CD14-positive monocyte (primary cell): ENCODE results near the gene CTSV. TPM values are rescaled to one million over a fixed set of nuclear protein-coding genes. Genes with fewer than 3 reads are reported as not detected.
A peak's percentile ranks its signal among the peaks of the same experiment; 100 is the strongest.
"Not testable (repeated sequence)": the region's sequence is repeated elsewhere in the genome, so short reads cannot be mapped to it uniquely, and the experiment has no call there.

Experiments
- DNase-seq, 3 donors: peaks; one replicate each; pipeline ENCODE4 v3.0.0-alpha.2; 2011 to 2022
- H2AFZ ChIP-seq: 2 replicates; pipeline ENCODE4 v1.6.0; 2012; ENCODE audit warnings: mild to moderate bottlenecking, low read depth, low read length, inconsistent platforms; ENCODE audit not compliant: insufficient read depth, poor library complexity, severe bottlenecking
- H3K27ac ChIP-seq, 2 donors: 1 replicate in 1 of 2; 2 replicates in 1 of 2; pipeline ENCODE4 v1.5.1; 2012 to 2013; ENCODE audit warnings: low read length in 2 of 2, control low read depth in 1 of 2, inconsistent platforms in 1 of 2, low read depth in 1 of 2, mild to moderate bottlenecking in 1 of 2
- H3K27me3 ChIP-seq, 2 donors: one replicate each; pipeline versions ENCODE4 v1.6.0 to v1.6.1; 2011 to 2013; ENCODE audit warnings: low read length in 2 of 2; ENCODE audit not compliant: control insufficient read depth in 2 of 2, insufficient read depth in 2 of 2
- H3K36me3 ChIP-seq, 2 donors: replicated peaks in 1 of 2; 1 replicate in 1 of 2; 2 replicates in 1 of 2; pipeline versions ENCODE4 v1.5.1 to v1.6.1; 2012 to 2013; ENCODE audit warnings: low read length in 2 of 2, control low read depth in 1 of 2, inconsistent platforms in 1 of 2, mild to moderate bottlenecking in 1 of 2; ENCODE audit not compliant: insufficient read depth in 2 of 2, control insufficient read depth in 1 of 2
- H3K4me1 ChIP-seq, 2 donors: 1 replicate in 1 of 2; 2 replicates in 1 of 2; pipeline versions ENCODE4 v1.5.1 to v1.6.1; 2012 to 2013; ENCODE audit warnings: low read length in 2 of 2, control low read depth in 1 of 2, inconsistent platforms in 1 of 2, mild to moderate bottlenecking in 1 of 2, moderate library complexity in 1 of 2; ENCODE audit not compliant: insufficient read depth in 2 of 2, control insufficient read depth in 1 of 2
- H3K4me2 ChIP-seq: replicated peaks from 2 replicates; pipeline ENCODE3; 2012; ENCODE audit warnings: low read length, moderate library complexity, mild to moderate bottlenecking; ENCODE audit not compliant: poor library complexity, severe bottlenecking; ENCODE audit errors: extremely low read depth
- H3K4me3 ChIP-seq, 3 experiments: fragments of 200-600 bp in 1 of 3; sonication (generic) in 1 of 3; replicated peaks in 1 of 3; 1 replicate in 2 of 3; 2 replicates in 1 of 3; pipeline ENCODE4 v1.5.1; 2011 to 2013; ENCODE audit warnings: low read length in 3 of 3, mild to moderate bottlenecking in 3 of 3, control low read depth in 2 of 3, low read depth in 2 of 3, inconsistent platforms in 1 of 3, moderate library complexity in 1 of 3
- H3K79me2 ChIP-seq: 2 replicates; pipeline ENCODE4 v1.6.0; 2012; ENCODE audit warnings: mild to moderate bottlenecking, control low read depth, inconsistent platforms, low read length, moderate library complexity; ENCODE audit not compliant: insufficient read depth
- H3K9ac ChIP-seq: 2 replicates; pipeline ENCODE4 v1.6.0; 2017; ENCODE audit warnings: low read length, mild to moderate bottlenecking; ENCODE audit not compliant: insufficient read depth, poor library complexity, severe bottlenecking
- H3K9me3 ChIP-seq, 2 donors: replicated peaks in 1 of 2; 1 replicate in 1 of 2; 2 replicates in 1 of 2; pipeline versions ENCODE4 v1.5.1 to v1.6.1; 2012 to 2013; ENCODE audit warnings: low read length in 2 of 2, control low read depth in 1 of 2; ENCODE audit not compliant: control insufficient read depth in 1 of 2, insufficient read depth in 1 of 2
- H4K20me1 ChIP-seq: 2 replicates; pipeline ENCODE4 v1.6.0; 2012; ENCODE audit warnings: mild to moderate bottlenecking, low read length, control low read depth, moderate library complexity; ENCODE audit not compliant: insufficient read depth
- H3K27ac Mint-ChIP-seq, 7 donors: one replicate each; pipeline ENCODE4 v1.8.0; 2020; ENCODE audit warnings: mild to moderate bottlenecking in 7 of 7, mixed read lengths in 7 of 7, moderate library complexity in 6 of 7, inconsistent platforms in 2 of 7
- H3K27me3 Mint-ChIP-seq, 3 donors: one replicate each; pipeline ENCODE4 v1.8.0; 2021 to 2022; ENCODE audit warnings: low read depth in 3 of 3, mild to moderate bottlenecking in 3 of 3, mixed read lengths in 3 of 3, moderate library complexity in 3 of 3, inconsistent platforms in 1 of 3
- H3K36me3 Mint-ChIP-seq, 2 donors: one replicate each; pipeline ENCODE4 v1.8.0; 2020; ENCODE audit warnings: mixed read lengths in 2 of 2, inconsistent platforms in 1 of 2, mild to moderate bottlenecking in 1 of 2
- H3K4me1 Mint-ChIP-seq: one replicate; pipeline ENCODE4 v1.8.0; 2020; ENCODE audit warnings: mild to moderate bottlenecking, mixed read lengths
- H3K4me3 Mint-ChIP-seq, 2 donors: one replicate each; pipeline ENCODE4 v1.8.0; 2020; ENCODE audit warnings: mild to moderate bottlenecking in 2 of 2, mixed read lengths in 2 of 2, moderate library complexity in 1 of 2
- H3K9me3 Mint-ChIP-seq, 7 donors: one replicate each; pipeline ENCODE4 v1.8.0; 2020 to 2022; ENCODE audit warnings: mixed read lengths in 7 of 7, mild to moderate bottlenecking in 6 of 7, moderate library complexity in 6 of 7, inconsistent platforms in 2 of 7
- whole genome bisulfite sequencing: methylation state at CpG from one replicate; pipeline ENCODE4 v1.1.5; 2013; ENCODE audit warnings: missing lambda C conversion rate; ENCODE audit not compliant: insufficient coverage; 5-methylcytosine and 5-hydroxymethylcytosine counted together
- intact Hi-C, 2 donors: fragments of 100-400 bp; cut with micrococcal nuclease; formaldehyde crosslinking; loops; one replicate each; pipeline versions ENCODE4 v1.15.0 to v1.15.1; 2023
- polyA plus RNA-seq, 3 donors: library from polyadenylated mRNA; depleted of rRNA in 1 of 3; unstranded in 2 of 3; stranded (reverse) in 1 of 3; fragments of 300-500 nt in 2 of 3; fragments of >200 nt in 1 of 3; fragmentation: Illumina TruSeq in 2 of 3; gene quantifications; 1 replicate in 2 of 3; 2 replicates in 1 of 3; pipeline ENCODE4 v1.2.3, GENCODE V29; 2012 to 2021

CTSV gene
- polyA plus RNA-seq, 3 donors = 0.04 TPM; not detected in 2

DNA sequence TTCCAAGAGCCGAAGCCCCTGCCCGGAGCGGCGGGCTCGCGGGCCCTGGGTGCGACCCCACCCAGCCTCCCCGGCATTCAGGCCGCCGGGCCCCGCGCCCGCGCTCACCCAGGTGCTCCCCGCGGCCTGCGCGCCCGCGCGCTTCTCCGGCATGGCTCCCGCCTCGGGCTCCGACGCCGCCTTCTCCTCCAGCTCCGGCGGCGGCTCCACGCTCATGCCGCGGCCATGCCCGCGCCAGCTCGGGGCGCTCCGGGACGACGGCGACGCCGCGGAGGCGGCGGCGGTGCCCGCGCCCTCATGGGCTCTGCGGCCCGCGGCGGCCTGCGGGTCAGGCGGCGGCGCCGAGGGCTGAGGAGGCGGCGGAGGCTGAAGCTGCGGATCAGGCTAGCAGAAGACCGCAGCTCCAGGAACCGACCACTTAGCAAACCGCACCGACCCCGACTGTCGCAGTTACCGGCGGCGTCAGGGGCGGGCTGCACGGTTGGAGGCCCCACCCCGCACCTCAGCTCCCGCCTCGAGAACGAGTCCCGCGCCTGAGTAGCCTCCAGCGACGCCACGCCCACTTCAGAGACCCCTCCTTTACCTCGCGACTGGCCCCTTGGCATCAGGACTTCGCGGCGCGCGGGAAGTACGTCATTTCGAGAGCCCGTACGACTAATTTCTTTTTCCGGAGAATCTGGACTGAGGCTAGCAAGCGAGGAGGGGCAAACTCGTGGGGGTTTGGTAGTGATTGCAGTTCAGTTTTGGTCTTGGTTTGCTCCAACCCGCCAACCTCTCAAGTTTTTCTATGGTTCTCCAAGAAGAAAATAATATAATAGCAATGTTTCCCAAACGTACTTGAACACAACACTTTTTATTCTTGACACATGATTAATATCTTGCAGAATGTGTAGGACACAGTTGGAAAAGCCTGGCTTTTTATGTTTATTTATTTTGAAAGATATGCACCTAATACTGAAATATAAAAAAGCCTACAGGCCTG is 25.5 kb downstream of the CTSV start:
- H3K4me3 ChIP-seq = peak overlapping the region; percentile 53 to 74 (median 53)
- peak overlapping the region; percentile 49 for H3K4me2 ChIP-seq
- H3K36me3 ChIP-seq, H4K20me1 ChIP-seq, H3K9me3 Mint-ChIP-seq, intact Hi-C loops, H3K27me3 ChIP-seq, H3K9me3 ChIP-seq, H3K36me3 Mint-ChIP-seq: not testable (repeated sequence)
- H3K79me2 ChIP-seq = peaks cover 26% of the 10 kb centered on the region
- peak overlapping the region; percentile 53 for H3K9ac ChIP-seq
- DNase-seq = peak; percentile 38 to 50 (median 42)
- H3K4me1 ChIP-seq = peaks cover 1 to 12% of the 10 kb centered on the region in 2 donors
- H2AFZ ChIP-seq = peak overlapping the region; percentile 75
- peak overlapping the region; percentile 83 to 93 (median 90) for H3K27ac Mint-ChIP-seq
- peak overlapping the region; percentile 74 to 79 for H3K27ac ChIP-seq
- WGBS = under 1% methylated on average over 66 of the region's 97 CpGs
- peaks cover 6 to 11% (median 6%) of the 10 kb centered on the region in 3 donors for H3K27me3 Mint-ChIP-seq
- peaks cover 14% of the 10 kb centered on the region for H3K4me1 Mint-ChIP-seq
- peak overlapping the region; percentile 81 to 90 for H3K4me3 Mint-ChIP-seq

DNA sequence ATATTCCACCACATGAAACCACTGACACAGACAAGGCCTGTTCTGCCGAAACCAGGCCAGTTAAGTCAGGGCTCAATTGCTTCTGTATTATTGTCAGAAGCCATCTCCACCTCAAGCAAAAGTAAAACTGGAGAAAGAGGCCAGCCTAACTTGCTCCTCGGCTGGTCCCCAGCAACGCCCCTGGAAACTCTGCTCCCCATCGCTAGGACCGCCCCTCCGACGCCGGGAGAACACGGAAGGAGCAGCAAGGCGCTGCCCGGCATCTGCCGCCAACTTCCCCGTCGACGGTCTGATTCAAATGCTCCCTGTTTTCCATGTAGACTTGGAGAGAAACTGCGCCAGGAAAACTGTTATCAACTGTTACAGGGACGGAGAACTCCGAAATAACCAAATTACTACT is 26.3 kb downstream of the CTSV start:
- Mint-ChIP-seq H3K4me1 (peaks cover 18% of the 10 kb centered on the region), H3K4me3 (peak overlapping the region; percentile 81 to 90), H3K27ac (peak overlapping the region; percentile 76 to 92 (median 89))
- H2AFZ ChIP-seq, H3K36me3 Mint-ChIP-seq, H3K9me3 ChIP-seq, H3K27me3 ChIP-seq, intact Hi-C loops, H3K9me3 Mint-ChIP-seq, H3K36me3 ChIP-seq, H3K27me3 Mint-ChIP-seq, H4K20me1 ChIP-seq: not testable (repeated sequence)
- 0% methylated on average over 1 of the region's 18 CpGs for WGBS
- H3K4me3 ChIP-seq = peak overlapping the region; percentile 38 to 74 (median 53)
- peak overlapping the region; percentile 46 to 70 for H3K27ac ChIP-seq
- peaks cover 30% of the 10 kb centered on the region for H3K79me2 ChIP-seq
- peak overlapping the region; percentile 53 for H3K9ac ChIP-seq
- DNase-seq = peak; percentile 12 to 31 (median 20)
- H3K4me1 ChIP-seq = peaks cover 8 to 17% of the 10 kb centered on the region in 2 donors
- peak overlapping the region; percentile 46 for H3K4me2 ChIP-seq

DNA sequence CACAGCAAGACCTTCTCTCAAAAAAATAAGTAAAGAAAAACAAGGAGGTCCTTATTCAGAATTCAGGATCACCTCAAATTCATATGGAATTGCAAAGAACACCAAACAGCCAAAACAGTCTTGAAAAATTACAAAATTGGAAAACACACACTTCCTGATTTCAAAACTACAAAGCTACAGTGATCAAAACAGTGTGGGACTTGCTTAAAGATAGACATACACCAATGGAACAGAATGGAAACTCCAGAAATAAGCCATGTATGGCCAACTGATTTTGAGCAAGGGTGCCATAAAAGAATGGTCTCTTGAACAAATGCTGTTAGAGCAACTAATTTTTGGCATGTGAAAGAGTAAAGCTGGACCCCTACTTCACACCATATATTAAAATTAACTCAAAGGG is 36.7 kb downstream of the CTSV start:
- H3K4me3 ChIP-seq, H3K27me3 Mint-ChIP-seq, H3K27me3 ChIP-seq, H3K4me2 ChIP-seq, H3K9ac ChIP-seq, H3K9me3 Mint-ChIP-seq, intact Hi-C loops, H3K9me3 ChIP-seq, H3K36me3 ChIP-seq, H2AFZ ChIP-seq: not testable (repeated sequence)
- peak in 1 of 3 donors; percentile 26 for DNase-seq
- Histone ChIP-seq H3K27ac (peak overlapping the region in 1 of 2 donors; percentile 8), H3K4me1 (peaks cover 6 to 16% of the 10 kb centered on the region in 2 donors), H3K79me2 (peaks cover 93% of the 10 kb centered on the region), H4K20me1 (peaks cover 48% of the 10 kb centered on the region)
- H3K4me1 Mint-ChIP-seq = peaks cover 41% of the 10 kb centered on the region
- peak overlapping the region in 2 of 7 donors; percentile 31 to 77 for H3K27ac Mint-ChIP-seq
- peak overlapping the region in 1 of 2 donors; percentile 30 for H3K4me3 Mint-ChIP-seq
- peaks cover 5 to 13% of the 10 kb centered on the region in 2 donors for H3K36me3 Mint-ChIP-seq

DNA sequence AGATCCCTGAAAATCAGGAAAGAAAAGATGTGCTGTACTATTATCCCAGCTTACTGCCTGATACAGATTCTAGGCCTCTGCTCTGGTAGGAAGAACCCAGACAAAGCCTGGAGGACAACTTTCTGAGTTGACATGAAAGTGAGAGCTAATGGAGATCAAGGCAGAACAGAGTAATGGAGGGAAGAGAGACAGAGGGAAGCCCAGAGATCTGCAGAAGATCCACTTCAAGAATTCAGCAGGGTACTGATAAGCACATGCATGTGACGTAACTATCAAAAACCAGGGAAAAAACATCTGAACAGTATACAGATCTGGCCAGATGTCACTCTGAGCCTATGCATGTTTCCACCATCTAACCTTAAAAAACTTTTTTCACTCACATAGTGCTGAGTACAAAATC is 37.6 kb downstream of the CTSV start:
- DNase-seq, H3K4me3 ChIP-seq, H3K27me3 Mint-ChIP-seq, H3K27me3 ChIP-seq, H3K9me3 Mint-ChIP-seq, H3K27ac ChIP-seq, intact Hi-C loops, H3K36me3 ChIP-seq, H3K9ac ChIP-seq, H3K4me3 Mint-ChIP-seq, H3K4me2 ChIP-seq, H3K9me3 ChIP-seq, H2AFZ ChIP-seq: not testable (repeated sequence)
- Mint-ChIP-seq H3K36me3 (peaks cover 5 to 13% of the 10 kb centered on the region in 2 donors), H3K4me1 (peaks cover 45% of the 10 kb centered on the region), H3K27ac (peak overlapping the region in 3 of 7 donors; percentile 50 to 79 (median 56))
- H3K4me1 ChIP-seq = peaks cover 6 to 12% of the 10 kb centered on the region in 2 donors
- WGBS = no CpG with 5 or more reads among the region's 1 CpG
- peaks cover 95% of the 10 kb centered on the region for H3K79me2 ChIP-seq
- peaks cover 56% of the 10 kb centered on the region for H4K20me1 ChIP-seq
